IPS-18c (cell line): ENCODE measurements around the gene MAPK13.

Experiments used
- H3K4me3 ChIP-seq: 2 replicates; pipeline ENCODE4 v1.7.0; 2013; ENCODE audit warnings: low read depth, mild to moderate bottlenecking, low read length, moderate library complexity; ENCODE audit not compliant: insufficient read depth
- H3K9me3 ChIP-seq: one replicate; pipeline ENCODE4 v1.6.1; 2013; ENCODE audit warnings: mild to moderate bottlenecking, low read length, moderate library complexity; ENCODE audit not compliant: control insufficient read depth, insufficient read depth

Gene MAPK13

DNA sequence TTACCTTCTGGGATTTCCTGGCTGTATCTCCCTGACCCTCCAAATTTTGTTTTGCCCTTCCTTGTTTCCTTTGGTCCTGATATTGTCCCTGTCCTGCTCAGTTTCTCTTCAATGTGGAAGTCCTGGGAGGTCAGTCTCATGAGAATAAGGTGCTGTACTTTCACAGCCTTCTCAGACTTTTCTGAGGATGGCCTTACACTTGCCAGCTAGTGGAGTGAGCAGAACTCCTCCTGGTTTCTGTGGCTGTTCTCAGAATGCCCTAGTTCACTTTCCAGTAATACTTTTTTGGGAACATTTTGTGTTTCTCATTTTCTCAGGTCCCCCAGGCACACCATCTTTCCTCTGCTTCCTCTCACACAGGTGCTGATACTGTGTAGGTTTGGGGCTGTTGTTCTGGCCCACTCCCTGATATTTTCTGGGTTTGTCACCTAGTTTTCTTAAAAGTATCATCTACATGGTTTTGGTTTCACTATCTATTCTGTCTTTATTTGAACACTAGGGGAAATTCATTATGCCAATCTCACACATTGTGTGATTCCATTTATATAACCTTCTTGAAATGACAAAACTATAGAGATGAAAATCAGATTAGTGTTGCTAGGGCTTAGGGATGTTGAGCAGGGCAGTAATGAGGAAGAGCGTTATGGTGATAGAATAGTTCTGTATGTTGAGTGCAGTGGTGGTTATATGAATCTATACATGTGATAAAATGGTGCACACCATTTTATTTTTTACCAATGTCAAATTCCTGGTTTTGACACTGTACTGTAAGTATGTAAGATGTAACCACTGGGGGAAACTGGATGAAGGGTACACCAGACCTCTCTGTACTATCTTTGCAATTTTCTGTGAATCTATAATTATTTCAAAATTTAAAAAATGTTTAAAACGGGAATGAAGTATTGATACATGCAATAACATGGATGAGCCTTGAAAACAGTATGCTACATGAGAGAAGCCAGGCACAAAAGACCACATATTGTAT, 39.0 kb downstream of the MAPK13 start:
- Histone ChIP-seq H3K9me3 (no peaks in the 10 kb centered on the region), H3K4me3 (no peak overlapping the region)

DNA sequence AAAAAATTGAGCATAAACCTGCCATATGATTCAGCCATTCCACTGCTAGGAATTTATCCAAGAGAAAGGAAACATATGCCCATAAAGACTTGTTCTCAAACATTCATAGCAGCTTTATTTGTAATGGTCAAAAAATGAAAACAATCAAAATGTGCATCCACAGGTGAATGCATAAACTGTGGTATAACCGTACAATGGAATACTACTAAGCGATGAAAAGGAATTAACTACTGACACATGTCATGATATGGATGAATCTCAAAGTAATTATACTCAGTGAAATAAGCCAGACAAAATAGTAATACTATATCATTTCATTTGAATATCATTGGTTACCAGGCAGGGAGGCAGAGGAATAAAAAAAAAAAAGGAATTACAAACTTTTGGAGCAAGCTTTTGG, 40.4 kb downstream of the MAPK13 start:
- H3K9me3 ChIP-seq: no peaks in the 10 kb centered on the region
- H3K4me3 ChIP-seq: no peak overlapping the region

DNA sequence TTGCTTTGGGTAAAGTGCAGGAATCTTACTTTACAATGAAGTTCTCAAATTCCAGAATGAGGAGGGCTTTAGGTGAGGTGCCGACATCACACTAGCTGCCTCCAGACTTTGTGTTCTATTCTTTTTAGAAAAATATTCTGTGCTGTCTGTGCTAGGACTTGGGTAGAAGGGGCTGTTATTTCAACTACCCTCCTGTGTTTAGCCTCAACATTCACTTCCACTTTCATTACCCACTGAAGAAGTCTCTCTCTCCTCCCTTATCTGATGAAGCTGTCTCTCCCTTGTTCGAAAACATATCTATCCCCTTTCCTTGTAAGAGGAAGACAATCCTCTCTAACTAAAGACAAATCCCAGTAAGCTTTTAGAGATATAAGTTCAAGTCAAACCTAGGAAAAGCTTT, 41.3 kb downstream of the MAPK13 start:
- Histone ChIP-seq H3K9me3 (no peaks in the 10 kb centered on the region), H3K4me3 (no peak overlapping the region)

DNA sequence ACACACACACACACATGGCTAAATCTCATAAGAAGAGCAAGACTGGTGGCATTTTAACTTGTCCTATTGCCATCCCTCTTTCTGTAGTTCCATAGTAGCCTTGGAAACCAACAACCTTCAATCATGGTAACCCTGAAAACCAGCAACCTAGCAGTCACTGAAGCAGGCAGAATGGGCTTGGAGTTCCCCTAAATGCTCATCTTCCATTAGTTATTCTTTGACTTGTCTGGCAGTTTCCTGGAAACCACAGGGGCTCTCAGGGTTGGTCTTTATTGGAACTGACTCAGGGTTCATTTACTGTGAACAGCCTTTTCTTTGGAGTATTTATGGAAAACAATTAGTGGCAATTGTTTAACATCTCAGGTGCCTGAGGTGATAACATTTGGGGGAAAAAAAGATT, 46.9 kb downstream of the MAPK13 start:
- Histone ChIP-seq H3K9me3 (no peaks in the 10 kb centered on the region), H3K4me3 (no peak overlapping the region)

DNA sequence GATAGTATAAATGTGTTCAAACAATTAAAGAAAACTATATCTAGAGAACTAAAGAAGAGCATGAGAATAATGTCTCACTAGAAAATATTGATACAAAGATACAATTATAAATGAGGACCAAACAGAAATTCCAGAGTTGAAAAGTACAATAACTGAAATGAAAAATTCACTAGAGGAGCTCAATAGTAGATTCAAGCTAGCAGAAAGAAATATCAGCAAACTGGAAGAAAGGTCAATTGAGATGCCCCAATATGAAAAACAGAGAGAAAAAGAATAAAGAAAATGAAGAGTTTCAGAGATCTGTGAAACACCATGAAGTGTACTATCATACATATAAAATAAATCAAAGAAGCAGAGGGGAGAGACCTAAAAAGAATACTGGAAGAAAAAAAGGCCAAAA, 48.2 kb downstream of the MAPK13 start:
- H3K4me3 ChIP-seq: no peak overlapping the region

DNA sequence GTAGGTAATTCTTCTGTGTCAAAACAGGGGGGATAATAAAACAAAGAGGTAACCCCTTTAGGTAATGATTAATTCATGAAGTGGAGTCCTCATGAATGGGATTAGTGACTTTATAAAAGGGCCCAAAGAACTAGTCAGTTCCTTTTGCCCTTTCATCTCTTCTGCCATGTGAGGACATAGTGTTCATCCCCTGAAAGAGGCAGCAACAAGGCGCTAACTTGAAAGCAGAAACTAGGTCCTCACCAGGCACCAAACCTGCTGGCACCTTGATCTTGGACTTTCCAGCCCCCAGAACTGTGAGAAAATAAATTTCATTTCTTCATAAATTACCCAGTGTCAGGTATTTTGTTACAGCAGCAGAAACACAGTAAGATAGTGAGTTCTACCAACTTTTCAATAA, 49.8 kb downstream of the MAPK13 start:
- H3K9me3 ChIP-seq: no peaks in the 10 kb centered on the region
- H3K4me3 ChIP-seq: no peak overlapping the region

More for the DNA sequence above, 48.2 kb downstream of the MAPK13 start:
- no peaks in the 10 kb centered on the region for H3K9me3 ChIP-seq

DNA sequence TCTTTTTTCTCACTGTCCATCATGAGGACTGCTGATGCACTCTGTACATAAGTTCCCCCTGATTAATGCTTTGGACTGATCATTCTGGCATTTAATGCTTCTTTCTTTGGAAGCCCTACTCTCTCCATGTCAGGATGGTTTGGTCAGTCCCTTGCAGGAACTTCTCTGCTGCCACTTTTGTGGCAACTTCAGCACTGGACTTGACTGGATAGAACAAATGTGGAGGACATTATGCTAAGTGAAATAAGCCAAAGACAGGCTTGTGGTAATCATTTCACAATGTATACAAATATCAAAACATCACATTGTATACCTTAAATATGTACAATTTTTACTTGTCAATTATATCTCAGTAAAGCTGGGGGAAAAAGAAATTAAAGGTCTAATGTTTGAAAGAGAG, 54.0 kb downstream of the MAPK13 start:
- Histone ChIP-seq H3K4me3 (no peak overlapping the region), H3K9me3 (no peaks in the 10 kb centered on the region)

DNA sequence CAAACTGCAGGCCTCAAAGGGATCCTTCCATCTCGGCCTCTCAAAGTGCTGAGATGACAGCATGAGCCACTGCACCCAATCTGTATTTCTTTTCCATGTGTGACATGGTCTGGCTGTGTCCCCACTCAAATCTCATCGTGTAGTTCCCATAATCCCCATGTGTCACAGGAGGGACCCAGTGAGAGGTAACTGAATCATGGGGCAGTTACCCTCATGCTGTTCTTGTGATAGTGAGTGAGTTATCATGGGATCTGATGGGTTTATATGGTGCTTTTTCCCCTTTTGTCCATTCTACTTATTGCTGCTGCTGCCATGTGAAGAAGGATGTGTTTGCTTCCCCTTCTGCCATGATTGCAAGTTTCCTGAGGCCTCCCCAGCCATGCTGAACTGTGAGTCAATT, 55.9 kb downstream of the MAPK13 start:
- no peak overlapping the region for H3K4me3 ChIP-seq
- no peaks in the 10 kb centered on the region for H3K9me3 ChIP-seq

DNA sequence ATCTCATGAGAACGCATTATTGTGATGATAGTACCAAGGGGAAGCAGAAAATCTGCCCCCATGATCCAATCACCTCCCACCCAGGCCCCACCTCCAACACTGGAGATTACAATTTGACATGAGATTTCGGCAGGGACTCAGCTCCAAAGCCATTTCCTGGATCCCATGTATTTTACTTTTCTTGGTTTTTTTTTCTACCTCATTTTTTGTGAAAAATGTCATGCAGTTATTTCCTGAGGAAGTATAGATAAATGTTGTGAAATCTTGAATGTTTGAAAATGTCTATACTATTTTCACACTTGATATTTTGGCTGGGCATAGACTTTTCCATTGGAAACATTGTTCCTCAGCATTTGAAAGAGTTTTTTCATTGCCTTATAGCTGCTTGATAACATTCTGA, 57.1 kb downstream of the MAPK13 start:
- no peaks in the 10 kb centered on the region for H3K9me3 ChIP-seq
- no peak overlapping the region for H3K4me3 ChIP-seq
